WTC11 (cell line): ENCODE data around the gene METTL24.

Source experiments
- CREM ChIP-seq: sonication (generic); formaldehyde crosslinking; IDR thresholded peaks from 2 replicates; pipeline ENCODE4 v1.8.1; 2022; ENCODE audit warnings: mild to moderate bottlenecking, missing genetic modification reagents, moderate library complexity
- CTCF ChIP-seq: fragments of 200-600 bp; IDR thresholded peaks from 2 replicates; pipeline ENCODE4 v1.8.0; 2022; ENCODE audit warnings: antibody characterized with exemption
- E2F1 ChIP-seq: sonication (generic); formaldehyde crosslinking; IDR thresholded peaks from 2 replicates; pipeline ENCODE4 v1.8.0; 2022; ENCODE audit warnings: mild to moderate bottlenecking, missing genetic modification reagents
- E2F4 ChIP-seq: sonication (generic); formaldehyde crosslinking; IDR thresholded peaks from 2 replicates; pipeline ENCODE4 v1.8.1; 2022; ENCODE audit warnings: low read depth, mild to moderate bottlenecking, moderate library complexity, missing genetic modification reagents, borderline replicate concordance
- ELF4 ChIP-seq: sonication (generic); formaldehyde crosslinking; IDR thresholded peaks from 2 replicates; pipeline ENCODE4 v1.8.1; 2022; ENCODE audit warnings: low read depth, mild to moderate bottlenecking, moderate library complexity, missing genetic modification reagents
- IRF1 ChIP-seq: sonication (generic); formaldehyde crosslinking; IDR thresholded peaks from 2 replicates; pipeline ENCODE4 v1.8.0; 2023; ENCODE audit warnings: missing genetic modification reagents
- MAX ChIP-seq: sonication (generic); formaldehyde crosslinking; IDR thresholded peaks from 2 replicates; pipeline ENCODE4 v1.8.0; 2022; ENCODE audit warnings: mild to moderate bottlenecking, missing genetic modification reagents
- NFATC4 ChIP-seq: fragments of 250-450 bp; sonication (Bioruptor Pico); IDR thresholded peaks from 2 replicates; pipeline ENCODE4 v1.9.0; 2021; ENCODE audit warnings: mild to moderate bottlenecking
- NR1H2 ChIP-seq: sonication (generic); formaldehyde crosslinking; IDR thresholded peaks from 2 replicates; pipeline ENCODE4 v1.9.0; 2021; ENCODE audit warnings: mild to moderate bottlenecking, moderate library complexity, missing genetic modification reagents
- PRRX2 ChIP-seq: fragments of 250-450 bp; sonication (Bioruptor Pico); IDR thresholded peaks from 2 replicates; pipeline ENCODE4 v1.8.0; 2021; ENCODE audit warnings: mild to moderate bottlenecking
- ZNF138 ChIP-seq: sonication (generic); formaldehyde crosslinking; conservative IDR thresholded peaks from 2 replicates; pipeline ENCODE4 v1.8.1; 2022; ENCODE audit warnings: mild to moderate bottlenecking, moderate library complexity, missing genetic modification reagents
- ZNF416 ChIP-seq: fragments of 250-450 bp; sonication (Bioruptor Pico); IDR thresholded peaks from 2 replicates; pipeline ENCODE4 v1.9.0; 2021; ENCODE audit warnings: mild to moderate bottlenecking, inconsistent platforms
- TF ChIP-seq, protein P1 (sequence below): sonication (generic); formaldehyde crosslinking; IDR thresholded peaks from 2 replicates; pipeline ENCODE4 v1.8.1; 2023; ENCODE audit warnings: mild to moderate bottlenecking, missing genetic modification reagents, moderate library complexity
- TF ChIP-seq, protein P2 (sequence below): sonication (generic); formaldehyde crosslinking; IDR thresholded peaks from 2 replicates; pipeline ENCODE4 v1.8.1; 2022; ENCODE audit warnings: mild to moderate bottlenecking, missing genetic modification reagents, moderate library complexity, borderline replicate concordance

DNA sequence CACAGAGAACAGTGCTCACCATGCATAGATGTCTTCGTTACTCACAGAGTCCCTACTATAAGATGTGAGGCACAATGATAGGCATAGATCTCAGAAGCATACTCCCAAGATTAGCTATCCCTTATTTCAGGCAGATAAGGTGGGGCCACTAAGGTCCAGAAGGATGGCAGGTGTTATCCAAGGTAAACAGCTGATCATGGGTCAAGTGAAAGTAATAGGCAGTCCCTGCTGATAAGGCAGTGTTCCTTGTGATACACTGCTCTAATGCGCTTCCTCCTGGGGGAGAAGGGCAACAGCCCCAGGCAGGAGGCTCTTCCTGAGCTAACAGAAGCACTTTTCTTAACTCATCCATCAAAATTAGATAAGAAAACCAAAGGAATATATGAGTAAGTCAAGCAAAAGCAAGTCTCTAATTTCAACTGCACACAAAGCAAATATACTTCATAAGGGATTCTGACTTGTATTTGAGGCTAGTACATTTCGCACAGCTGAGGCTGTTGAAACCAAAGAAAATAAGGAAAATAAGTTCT, 42.2 kb downstream of the METTL24 start:
- TF ChIP-seq CTCF = no peak
- TF ChIP-seq CREM (CRISPR knock-in tag) = no peak
- no peak for TF ChIP-seq MAX (CRISPR knock-in tag)
- no peak for TF ChIP-seq E2F1
- TF ChIP-seq IRF1 = no peak
- TF ChIP-seq, protein P1, sequence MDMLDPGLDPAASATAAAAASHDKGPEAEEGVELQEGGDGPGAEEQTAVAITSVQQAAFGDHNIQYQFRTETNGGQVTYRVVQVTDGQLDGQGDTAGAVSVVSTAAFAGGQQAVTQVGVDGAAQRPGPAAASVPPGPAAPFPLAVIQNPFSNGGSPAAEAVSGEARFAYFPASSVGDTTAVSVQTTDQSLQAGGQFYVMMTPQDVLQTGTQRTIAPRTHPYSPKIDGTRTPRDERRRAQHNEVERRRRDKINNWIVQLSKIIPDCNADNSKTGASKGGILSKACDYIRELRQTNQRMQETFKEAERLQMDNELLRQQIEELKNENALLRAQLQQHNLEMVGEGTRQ (CRISPR knock-in tag) = no peak
- TF ChIP-seq E2F4 = no peak
- TF ChIP-seq ELF4 (CRISPR knock-in tag) = no peak
- no peak for TF ChIP-seq NFATC4 (CRISPR knock-in tag)
- TF ChIP-seq ZNF138 (CRISPR knock-in tag) = no peak
- TF ChIP-seq PRRX2 (CRISPR knock-in tag) = no peak
- TF ChIP-seq ZNF416 (CRISPR knock-in tag) = no peak
- TF ChIP-seq, protein P2, sequence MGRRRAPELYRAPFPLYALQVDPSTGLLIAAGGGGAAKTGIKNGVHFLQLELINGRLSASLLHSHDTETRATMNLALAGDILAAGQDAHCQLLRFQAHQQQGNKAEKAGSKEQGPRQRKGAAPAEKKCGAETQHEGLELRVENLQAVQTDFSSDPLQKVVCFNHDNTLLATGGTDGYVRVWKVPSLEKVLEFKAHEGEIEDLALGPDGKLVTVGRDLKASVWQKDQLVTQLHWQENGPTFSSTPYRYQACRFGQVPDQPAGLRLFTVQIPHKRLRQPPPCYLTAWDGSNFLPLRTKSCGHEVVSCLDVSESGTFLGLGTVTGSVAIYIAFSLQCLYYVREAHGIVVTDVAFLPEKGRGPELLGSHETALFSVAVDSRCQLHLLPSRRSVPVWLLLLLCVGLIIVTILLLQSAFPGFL (CRISPR knock-in tag) = no peak
- TF ChIP-seq NR1H2 (CRISPR knock-in tag) = no peak
